ENCODE measurements around the gene SRPRA. TPM values are rescaled to one million over a fixed set of nuclear protein-coding genes. Genes with fewer than 3 reads are reported as not detected.
"Not testable (repeated sequence)": the region's sequence is repeated elsewhere in the genome, so short reads cannot be mapped to it uniquely, and the experiment has no call there.

SRPRA gene
- total RNA-seq, 1 donor from 2014 or later, result 39.5 TPM

- peak; percentile 43 to 68 for DNase-seq (ENCODE audit: low read depth in 2 of 2)
Observed at GRCh38 chr11:126282736-126283591, 14.3 kb upstream of the SRPRA start, which contains the start of gene TIRAP. Gene TIRAP (plus strand): TSS chr11:126283093. CDS start chr11:126290895, 7,802 bp downstream.

GRCh38 chr11:126282361-126282735 is 13.7 kb upstream of the SRPRA start:
- peak; percentile 27 to 35 for DNase-seq (ENCODE audit: low read depth in 2 of 2)

- no peak for DNase-seq (ENCODE audit: low read depth in 2 of 2)
Observed at GRCh38 chr11:126281666-126282175, 13.0 kb upstream of the SRPRA start.

- DNase-seq (ENCODE audit: low read depth in 2 of 2), result no peak
Observed at GRCh38 chr11:126281245-126281644, 12.6 kb upstream of the SRPRA start.

GRCh38 chr11:126280595-126280994 is 11.9 kb upstream of the SRPRA start:
- DNase-seq (ENCODE audit: low read depth in 2 of 2), result no peak

GRCh38 chr11:126279191-126279590 is 10.5 kb upstream of the SRPRA start:
- no peak for DNase-seq (ENCODE audit: low read depth in 2 of 2)

GRCh38 chr11:126277780-126278179 is 9.1 kb upstream of the SRPRA start:
- DNase-seq (ENCODE audit: low read depth in 2 of 2), result no peak

GRCh38 chr11:126277322-126277721 is 8.6 kb upstream of the SRPRA start:
- DNase-seq (ENCODE audit: low read depth in 2 of 2), result no peak

GRCh38 chr11:126268361-126268707 is 361 bp downstream of the SRPRA start:
- DNase-seq (ENCODE audit: low read depth in 2 of 2), result no peak

- DNase-seq (ENCODE audit: low read depth in 2 of 2), result no peak
Observed at GRCh38 chr11:126267650-126268049, 1.0 kb downstream of the SRPRA start.

GRCh38 chr11:126265811-126266210 is 2.9 kb downstream of the SRPRA start:
- DNase-seq (ENCODE audit: low read depth in 2 of 2), result peak; percentile 29 to 35

- DNase-seq (ENCODE audit: low read depth in 2 of 2), result no peak
Observed at GRCh38 chr11:126263489-126263888, 5.2 kb downstream of the SRPRA start.

- no peak for DNase-seq (ENCODE audit: low read depth in 2 of 2)
Observed at GRCh38 chr11:126262216-126262615, 6.5 kb downstream of the SRPRA start.

- peak in 1 of 2 donors; percentile 14 for DNase-seq (ENCODE audit: low read depth in 2 of 2)
Observed at GRCh38 chr11:126257764-126258163, 10.9 kb downstream of the SRPRA start.

- DNase-seq (ENCODE audit: low read depth in 2 of 2), result no peak
Observed at GRCh38 chr11:126257144-126257543, 11.6 kb downstream of the SRPRA start.

GRCh38 chr11:126256216-126256615 is 12.5 kb downstream of the SRPRA start:
- no peak for DNase-seq (ENCODE audit: low read depth in 2 of 2)

- not testable (repeated sequence) for DNase-seq (ENCODE audit: low read depth in 2 of 2)
Observed at GRCh38 chr11:126255507-126255906, 13.2 kb downstream of the SRPRA start.

GRCh38 chr11:126254819-126255218 is 13.9 kb downstream of the SRPRA start:
- DNase-seq (ENCODE audit: low read depth in 2 of 2), result no peak

- no peak for DNase-seq (ENCODE audit: low read depth in 2 of 2)
Observed at GRCh38 chr11:126253265-126253664, 15.4 kb downstream of the SRPRA start.

GRCh38 chr11:126246636-126247035 is 22.1 kb downstream of the SRPRA start:
- peak; percentile 36 to 78 for DNase-seq (ENCODE audit: low read depth in 2 of 2)

GRCh38 chr11:126233391-126233790 is 35.3 kb downstream of the SRPRA start:
- DNase-seq (ENCODE audit: low read depth in 2 of 2), result peak in 1 of 2 donors; percentile 51

- no peak for DNase-seq (ENCODE audit: low read depth in 2 of 2)
Observed at GRCh38 chr11:126232683-126233082, 36.0 kb downstream of the SRPRA start.

Measured in lung microvascular endothelial cell (primary cell).